GM18502 (cell line): ENCODE results near the gene ALDH1A1.
"Not testable (repeated sequence)": the region's sequence is repeated elsewhere in the genome, so short reads cannot be mapped to it uniquely, and the experiment has no call there.

Source experiments
- ATAC-seq: cut with Tn5 transposase; IDR thresholded peaks from one replicate; pipeline ENCODE4 v1.9.1; 2021; ENCODE audit warnings: mild to moderate bottlenecking; ENCODE audit not compliant: unreplicated experiment, poor library complexity

Gene ALDH1A1

GRCh38 chr9:72946318-72946717 lies 6.5 kb downstream of the ALDH1A1 start:
- ATAC-seq = no peak

DNA sequence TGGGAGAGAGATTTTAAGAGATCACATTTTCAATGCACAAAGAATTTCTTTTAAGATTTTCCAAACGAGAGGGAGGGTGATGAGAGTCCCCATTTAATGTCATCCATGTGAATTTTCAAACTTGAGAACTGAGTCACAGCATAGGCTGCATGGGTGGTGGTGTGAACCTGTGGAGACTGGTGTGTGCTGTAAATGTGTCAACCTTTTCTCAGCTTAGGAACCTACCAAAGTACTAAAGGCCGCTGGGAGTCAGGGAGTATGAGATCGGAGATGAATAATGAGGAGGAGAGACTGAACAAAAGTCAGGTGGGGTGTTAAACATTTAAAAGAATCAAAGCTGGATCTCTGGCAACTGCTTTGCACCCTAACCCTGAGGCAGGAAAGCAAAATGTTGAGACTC lies 7.5 kb downstream of the ALDH1A1 start:
- no peak for ATAC-seq

DNA sequence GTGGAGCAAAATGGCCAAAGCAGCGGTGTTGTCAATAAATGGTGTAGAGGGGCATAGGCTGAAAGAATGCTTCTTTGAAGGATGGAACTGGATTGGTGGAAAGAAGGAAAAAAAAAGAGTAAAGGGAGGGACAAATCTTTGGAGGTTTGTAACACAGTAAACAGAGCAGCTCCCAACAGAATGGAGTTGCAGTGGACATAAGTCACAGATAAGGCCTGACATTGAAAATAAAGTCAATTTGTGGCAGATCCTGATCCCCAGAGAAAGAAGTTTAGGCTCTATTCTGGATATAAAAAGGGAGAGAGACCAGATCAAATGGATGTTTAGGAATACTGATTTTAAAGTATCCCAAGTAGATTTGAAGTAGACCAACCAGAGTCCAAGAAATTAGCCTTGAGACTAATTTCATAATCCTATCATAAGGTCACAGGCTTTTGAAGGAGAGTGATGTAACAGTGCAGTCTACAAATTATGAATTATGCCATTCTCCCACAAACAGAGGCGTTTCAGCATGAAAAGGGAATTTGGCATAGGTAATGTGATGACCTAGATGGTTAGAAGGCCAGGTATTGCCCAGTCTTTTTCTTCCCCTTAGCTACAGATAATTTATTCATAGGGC lies 8.9 kb downstream of the ALDH1A1 start:
- no peak for ATAC-seq

GRCh38 chr9:72942451-72942850 lies 10.4 kb downstream of the ALDH1A1 start:
- no peak for ATAC-seq

DNA sequence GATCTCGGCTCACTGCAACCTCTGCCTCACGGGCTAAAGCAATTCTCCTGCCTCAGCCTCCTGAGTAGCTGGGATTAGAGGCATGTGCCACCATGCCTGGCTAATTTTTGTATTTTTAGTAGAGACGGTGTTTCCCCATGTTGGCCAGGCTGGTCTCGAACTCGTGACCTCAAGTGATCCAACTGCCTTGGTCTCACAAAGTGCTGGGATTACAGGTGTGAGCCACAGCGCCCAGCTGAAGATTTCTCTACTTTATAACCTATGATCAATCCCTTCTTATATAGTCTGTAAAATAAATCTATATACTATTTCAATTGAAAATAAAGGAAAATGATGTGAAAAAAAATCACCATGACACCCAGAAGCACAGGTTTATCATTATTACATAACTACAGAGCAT lies 13.3 kb downstream of the ALDH1A1 start:
- not testable (repeated sequence) for ATAC-seq

GRCh38 chr9:72937545-72937944 lies 15.3 kb downstream of the ALDH1A1 start:
- no peak for ATAC-seq

- ATAC-seq = no peak
These were observed 16.2 kb downstream of the ALDH1A1 start for GRCh38 chr9:72936679-72937078.

DNA sequence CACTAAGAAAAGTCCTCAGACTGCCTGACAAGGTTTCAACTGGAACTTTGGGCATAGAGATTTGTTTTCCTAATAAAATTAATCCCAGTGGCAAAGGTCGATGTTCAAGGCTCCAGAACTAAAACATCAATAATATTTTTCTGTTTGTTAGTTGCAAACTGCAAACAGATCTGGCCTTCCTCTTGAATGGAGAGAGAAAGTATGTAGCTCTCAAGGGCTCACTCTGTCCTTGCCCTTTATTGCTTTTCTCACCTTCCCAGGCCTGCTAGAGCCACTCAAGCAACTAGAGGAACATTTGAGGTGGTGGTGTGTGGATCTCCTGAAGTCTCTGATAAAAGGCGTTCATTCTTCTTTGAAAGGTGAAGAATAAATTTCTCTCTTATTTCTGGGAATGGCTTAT lies 16.6 kb downstream of the ALDH1A1 start:
- no peak for ATAC-seq

DNA sequence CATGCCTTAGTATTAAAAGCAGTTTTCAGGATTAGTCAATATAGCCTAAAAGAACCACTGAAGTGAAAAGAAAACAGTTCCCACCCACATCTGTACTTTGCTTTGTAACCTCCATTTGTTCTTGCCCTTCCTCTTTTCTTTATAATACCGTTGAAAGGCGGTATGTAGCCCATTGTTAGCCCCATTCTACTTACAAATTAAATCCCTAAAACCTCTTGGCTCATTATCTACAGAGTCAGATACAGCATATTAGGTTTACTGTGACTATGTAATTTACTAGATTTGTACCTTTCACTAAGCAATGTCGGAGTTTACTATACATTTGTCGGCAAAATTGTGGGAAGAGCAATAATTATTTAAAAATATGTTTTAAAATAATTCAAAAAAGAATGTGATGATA lies 17.3 kb downstream of the ALDH1A1 start:
- ATAC-seq = no peak

- ATAC-seq = no peak
These were observed 18.9 kb downstream of the ALDH1A1 start for GRCh38 chr9:72933730-72934665.

DNA sequence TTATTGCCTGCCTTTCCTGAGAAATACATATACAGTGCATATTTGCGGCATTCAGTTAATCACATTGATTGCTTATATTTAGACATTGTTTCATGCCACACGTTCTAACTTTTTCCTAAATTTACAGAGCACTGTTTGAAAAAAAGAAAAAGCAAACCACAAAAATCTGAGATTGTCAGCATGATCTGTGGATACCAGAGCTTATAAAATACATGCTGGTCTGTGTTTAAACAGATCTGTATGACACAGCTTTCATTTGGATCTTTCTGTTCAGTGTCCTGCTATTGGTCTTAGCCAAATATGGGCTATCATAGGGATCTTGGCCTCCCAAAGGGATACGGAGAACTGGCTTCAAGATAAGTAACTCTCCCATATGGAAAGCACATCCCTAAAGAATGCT lies 20.2 kb downstream of the ALDH1A1 start:
- ATAC-seq = no peak

GRCh38 chr9:72931897-72932296 lies 21.0 kb downstream of the ALDH1A1 start:
- no peak for ATAC-seq

DNA sequence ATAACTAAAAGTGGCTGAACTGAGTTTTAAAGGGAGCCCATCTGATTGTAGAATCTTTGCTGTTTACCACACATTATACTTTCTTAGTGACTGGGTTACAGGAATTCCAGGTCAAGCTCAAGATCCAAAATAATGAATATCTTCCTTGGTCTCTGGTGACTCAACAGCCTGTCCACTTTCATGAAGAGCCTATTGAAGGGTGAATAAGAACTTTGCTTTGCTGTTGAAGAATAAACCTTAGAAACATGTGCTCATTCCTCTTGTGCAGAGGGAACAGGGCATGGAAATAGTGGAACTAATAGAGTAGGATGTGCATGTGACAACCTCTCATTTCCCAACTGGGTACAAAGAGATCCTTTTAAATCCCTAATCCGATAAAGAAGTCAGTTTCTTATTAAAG lies 21.4 kb downstream of the ALDH1A1 start:
- ATAC-seq = no peak

GRCh38 chr9:72930828-72931227 lies 22.0 kb downstream of the ALDH1A1 start:
- ATAC-seq = no peak

DNA sequence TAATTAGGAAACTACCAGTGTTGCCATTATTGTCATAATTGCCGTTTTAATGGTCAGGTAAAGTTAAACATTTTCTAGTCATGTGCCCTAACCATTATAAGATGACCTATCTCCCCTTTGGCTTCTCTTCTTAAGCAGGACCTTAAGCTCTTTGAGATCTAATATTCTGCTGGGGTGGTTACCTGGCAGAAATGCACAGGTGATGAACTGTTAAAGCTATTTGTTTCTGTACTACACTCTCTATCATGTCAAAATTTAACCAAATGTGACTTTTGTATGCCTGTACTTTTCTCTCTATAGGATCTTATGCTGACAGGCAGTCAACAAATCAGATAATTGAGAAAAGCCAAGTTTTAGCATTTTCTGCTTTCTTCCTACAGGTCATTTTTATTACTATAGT lies 23.3 kb downstream of the ALDH1A1 start:
- no peak for ATAC-seq

GRCh38 chr9:72928042-72928507 lies 24.8 kb downstream of the ALDH1A1 start:
- no peak for ATAC-seq

DNA sequence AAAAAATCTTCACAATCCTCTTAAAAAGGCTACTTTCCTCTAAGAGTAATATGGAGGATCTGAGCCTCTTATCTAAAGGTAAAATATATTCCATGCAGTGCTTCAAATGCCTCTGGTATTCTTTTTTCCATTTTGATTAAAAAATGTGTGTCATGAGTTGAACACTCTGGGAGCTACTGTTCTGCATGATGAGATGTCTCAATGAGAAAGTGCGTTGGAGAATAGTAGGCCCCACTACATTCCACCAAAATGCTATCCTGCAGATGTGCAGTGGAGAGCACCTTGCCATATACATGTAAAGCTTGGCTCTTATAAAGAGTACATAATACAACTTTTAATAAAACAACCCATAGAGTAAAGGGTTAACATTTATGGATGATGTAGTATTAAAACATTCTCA lies 26.3 kb downstream of the ALDH1A1 start:
- ATAC-seq = no peak

DNA sequence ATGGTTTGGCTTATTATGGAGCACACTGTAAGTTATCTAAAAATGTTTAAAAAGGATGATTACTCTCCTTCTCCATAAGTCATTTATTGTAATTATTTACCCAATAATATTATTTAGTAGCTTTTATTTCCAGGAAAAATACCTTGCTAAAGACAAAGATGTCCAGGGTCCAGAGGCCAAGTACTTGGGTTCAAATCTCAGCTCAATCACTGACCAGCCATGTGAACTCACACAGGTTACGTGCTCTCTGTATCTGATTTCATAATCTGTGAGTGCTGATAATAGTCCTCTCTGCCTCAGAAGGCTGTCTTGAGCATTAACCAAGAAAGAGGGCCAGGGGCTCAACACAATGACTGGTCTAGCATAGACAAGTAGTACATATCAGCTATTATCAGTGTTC lies 27.0 kb downstream of the ALDH1A1 start:
- no peak for ATAC-seq

GRCh38 chr9:72925126-72925789 lies 27.6 kb downstream of the ALDH1A1 start:
- ATAC-seq = no peak

GRCh38 chr9:72924154-72924790 lies 28.6 kb downstream of the ALDH1A1 start:
- ATAC-seq = no peak

- ATAC-seq = no peak
These were observed 29.8 kb downstream of the ALDH1A1 start for GRCh38 chr9:72923077-72923476.
